Measurements from ENCODE around the gene SMARCB1. TPM values are rescaled to one million over a fixed set of nuclear protein-coding genes. Genes with fewer than 3 reads are reported as not detected.

The SMARCB1 gene
- total RNA-seq, 2 experiments from 2014 or later: 112 to 113 TPM

- Mint-ChIP-seq H3K9me3 (ENCODE audit: insufficient read depth) (no peaks in the 10 kb centered on the region), H3K4me1 (ENCODE audit: low read depth) (peaks cover 26% of the 10 kb centered on the region), H3K27ac (no peak overlapping the region), H3K27me3 (ENCODE audit: low read depth) (no peaks in the 10 kb centered on the region), H3K4me3 (no peak overlapping the region), H3K36me3 (ENCODE audit: low read depth) (no peaks in the 10 kb centered on the region)
- ATAC-seq: no peak
- ChIA-PET POLR2A (no interaction called here), CTCF (interaction anchor here (1.5 kb wide), 1 partner anchor 11 kb away, joined by 3 read pairs; no protein-coding TSS in a partner anchor)
- DNase-seq: no peak
Observed at GRCh38 chr22:23781511-23782183, 5.1 kb upstream of the SMARCB1 start.

- CTCF ChIA-PET: no interaction called here
- Mint-ChIP-seq H3K4me1 (ENCODE audit: low read depth) (peaks cover 26% of the 10 kb centered on the region), H3K9me3 (ENCODE audit: insufficient read depth) (no peaks in the 10 kb centered on the region), H3K4me3 (no peak overlapping the region), H3K27me3 (ENCODE audit: low read depth) (no peaks in the 10 kb centered on the region), H3K27ac (peak overlapping the region; percentile 20), H3K36me3 (ENCODE audit: low read depth) (no peaks in the 10 kb centered on the region)
- ATAC-seq (no peak), DNase-seq (no peak)
- POLR2A ChIA-PET: no interaction called here
Observed at GRCh38 chr22:23782252-23782651, 4.5 kb upstream of the SMARCB1 start.

GRCh38 chr22:23782703-23783102, 4.1 kb upstream of the SMARCB1 start:
- H3K27ac Mint-ChIP-seq: peak overlapping the region; percentile 20
- DNase-seq: no peak
- no peaks in the 10 kb centered on the region for H3K27me3 Mint-ChIP-seq (ENCODE audit: low read depth)
- no peaks in the 10 kb centered on the region for H3K9me3 Mint-ChIP-seq (ENCODE audit: insufficient read depth)
- CTCF ChIA-PET: no interaction called here
- POLR2A ChIA-PET: no interaction called here
- peaks cover 29% of the 10 kb centered on the region for H3K4me1 Mint-ChIP-seq (ENCODE audit: low read depth)
- ATAC-seq: no peak
- no peaks in the 10 kb centered on the region for H3K36me3 Mint-ChIP-seq (ENCODE audit: low read depth)
- no peak overlapping the region for H3K4me3 Mint-ChIP-seq

GRCh38 chr22:23783265-23784150, 3.3 kb upstream of the SMARCB1 start:
- no peaks in the 10 kb centered on the region for H3K9me3 Mint-ChIP-seq (ENCODE audit: insufficient read depth)
- H3K36me3 Mint-ChIP-seq (ENCODE audit: low read depth): peaks cover 2% of the 10 kb centered on the region
- H3K4me1 Mint-ChIP-seq (ENCODE audit: low read depth): peaks cover 36% of the 10 kb centered on the region
- no peak for DNase-seq
- H3K27ac Mint-ChIP-seq: peak overlapping the region; percentile 84
- ATAC-seq: no peak
- H3K4me3 Mint-ChIP-seq: peak overlapping the region; percentile 36
- ChIA-PET CTCF (no interaction called here), POLR2A (no interaction called here)
- H3K27me3 Mint-ChIP-seq (ENCODE audit: low read depth): no peaks in the 10 kb centered on the region

GRCh38 chr22:23784215-23784732, 2.5 kb upstream of the SMARCB1 start:
- no peak for ATAC-seq
- peak overlapping the region; percentile 84 for H3K27ac Mint-ChIP-seq
- H3K27me3 Mint-ChIP-seq (ENCODE audit: low read depth): no peaks in the 10 kb centered on the region
- peak; percentile 66 for DNase-seq
- no peaks in the 10 kb centered on the region for H3K9me3 Mint-ChIP-seq (ENCODE audit: insufficient read depth)
- peak overlapping the region; percentile 36 for H3K4me3 Mint-ChIP-seq
- peaks cover 42% of the 10 kb centered on the region for H3K4me1 Mint-ChIP-seq (ENCODE audit: low read depth)
- CTCF ChIA-PET: interaction anchor here (1.8 kb wide), 1 partner anchor 73 kb away, joined by 4 read pairs; the partner anchor contains the start of gene SLC2A11
- POLR2A ChIA-PET: no interaction called here
- H3K36me3 Mint-ChIP-seq (ENCODE audit: low read depth): peaks cover 6% of the 10 kb centered on the region

GRCh38 chr22:23786261-23786710, 480 bp upstream of the SMARCB1 start:
- Mint-ChIP-seq H3K27ac (peak overlapping the region; percentile 96), H3K36me3 (ENCODE audit: low read depth) (peaks cover 14% of the 10 kb centered on the region), H3K27me3 (ENCODE audit: low read depth) (no peaks in the 10 kb centered on the region), H3K4me3 (peak overlapping the region; percentile 91), H3K4me1 (ENCODE audit: low read depth) (peaks cover 52% of the 10 kb centered on the region), H3K9me3 (ENCODE audit: insufficient read depth) (no peaks in the 10 kb centered on the region)
- DNase-seq (peak; percentile 52), ATAC-seq (peak; percentile 20)
- CTCF ChIA-PET: interaction anchor here (1.1 to 1.8 kb wide), 5 partner anchors 16 to 71 kb away, joined by 4 to 8 read pairs (median 6); partner anchors contain the start of genes CHCHD10 and SLC2A11
- POLR2A ChIA-PET: interaction anchor here (0.9 to 2.9 kb wide), 8 partner anchors 11 to 225 kb away, joined by 3 to 18 read pairs (median 4); partner anchors contain the start of genes CABIN1, CHCHD10, MIF and SLC2A11

- H3K4me1 Mint-ChIP-seq (ENCODE audit: low read depth): peaks cover 62% of the 10 kb centered on the region
- H3K36me3 Mint-ChIP-seq (ENCODE audit: low read depth): peaks cover 23% of the 10 kb centered on the region
- no peak for ATAC-seq
- peak overlapping the region; percentile 96 for H3K27ac Mint-ChIP-seq
- CTCF ChIA-PET: interaction anchor here (1.0 to 2.1 kb wide), 5 partner anchors 12 to 64 kb away, joined by 3 to 8 read pairs (median 5); no protein-coding TSS in a partner anchor
- DNase-seq: no peak
- H3K27me3 Mint-ChIP-seq (ENCODE audit: low read depth): no peaks in the 10 kb centered on the region
- H3K4me3 Mint-ChIP-seq: peak overlapping the region; percentile 91
- no peaks in the 10 kb centered on the region for H3K9me3 Mint-ChIP-seq (ENCODE audit: insufficient read depth)
- POLR2A ChIA-PET: interaction anchor here (0.6 to 2.9 kb wide), 9 partner anchors 13 to 59 kb away, joined by 3 to 18 read pairs (median 5); partner anchors contain the start of genes C22orf15, CHCHD10 and ZNF70
Observed at GRCh38 chr22:23787600-23787896, 782 bp downstream of the SMARCB1 start.

GRCh38 chr22:23787910-23788309, 1.1 kb downstream of the SMARCB1 start:
- CTCF ChIA-PET: interaction anchor here (1.2 to 2.1 kb wide), 3 partner anchors 12 to 62 kb away, joined by 4 to 8 read pairs (median 5); no protein-coding TSS in a partner anchor
- POLR2A ChIA-PET: interaction anchor here (0.6 to 2.5 kb wide), 5 partner anchors 25 to 60 kb away, joined by 3 to 12 read pairs (median 4); partner anchors contain the start of genes C22orf15 and ZNF70
- DNase-seq: no peak
- peaks cover 65% of the 10 kb centered on the region for H3K4me1 Mint-ChIP-seq (ENCODE audit: low read depth)
- peak overlapping the region; percentile 96 for H3K27ac Mint-ChIP-seq
- H3K4me3 Mint-ChIP-seq: peak overlapping the region; percentile 91
- no peaks in the 10 kb centered on the region for H3K9me3 Mint-ChIP-seq (ENCODE audit: insufficient read depth)
- peaks cover 27% of the 10 kb centered on the region for H3K36me3 Mint-ChIP-seq (ENCODE audit: low read depth)
- no peaks in the 10 kb centered on the region for H3K27me3 Mint-ChIP-seq (ENCODE audit: low read depth)
- ATAC-seq: no peak

GRCh38 chr22:23789121-23789520, 2.4 kb downstream of the SMARCB1 start:
- H3K27ac Mint-ChIP-seq: no peak overlapping the region
- no peaks in the 10 kb centered on the region for H3K9me3 Mint-ChIP-seq (ENCODE audit: insufficient read depth)
- H3K4me1 Mint-ChIP-seq (ENCODE audit: low read depth): peaks cover 60% of the 10 kb centered on the region
- peaks cover 35% of the 10 kb centered on the region for H3K36me3 Mint-ChIP-seq (ENCODE audit: low read depth)
- DNase-seq: no peak
- no peaks in the 10 kb centered on the region for H3K27me3 Mint-ChIP-seq (ENCODE audit: low read depth)
- peak overlapping the region; percentile 91 for H3K4me3 Mint-ChIP-seq
- CTCF ChIA-PET: interaction anchor here (1.0 to 2.1 kb wide), 4 partner anchors 17 to 105 kb away, joined by 3 to 8 read pairs (median 3); partner anchors contain the start of genes MIF and MMP11
- POLR2A ChIA-PET: interaction anchor here (2.5 kb wide), 1 partner anchor 31 kb away, joined by 12 read pairs; no protein-coding TSS in a partner anchor
- ATAC-seq: no peak

GRCh38 chr22:23789638-23790037, 2.9 kb downstream of the SMARCB1 start:
- POLR2A ChIA-PET: no interaction called here
- peaks cover 55% of the 10 kb centered on the region for H3K4me1 Mint-ChIP-seq (ENCODE audit: low read depth)
- no peak overlapping the region for H3K27ac Mint-ChIP-seq
- no peak overlapping the region for H3K4me3 Mint-ChIP-seq
- H3K27me3 Mint-ChIP-seq (ENCODE audit: low read depth): no peaks in the 10 kb centered on the region
- DNase-seq: no peak
- CTCF ChIA-PET: interaction anchor here (1.0 to 1.3 kb wide), 3 partner anchors 17 to 105 kb away, joined by 3 read pairs; partner anchors contain the start of genes MIF and MMP11
- no peak for ATAC-seq
- H3K36me3 Mint-ChIP-seq (ENCODE audit: low read depth): peaks cover 39% of the 10 kb centered on the region
- H3K9me3 Mint-ChIP-seq (ENCODE audit: insufficient read depth): no peaks in the 10 kb centered on the region

GRCh38 chr22:23790819-23791737, 4.3 kb downstream of the SMARCB1 start:
- no peak overlapping the region for H3K4me3 Mint-ChIP-seq

More at GRCh38 chr22:23790819-23791737, 4.3 kb downstream of the SMARCB1 start:
- ATAC-seq (no peak), DNase-seq (no peak)
- peaks cover 47% of the 10 kb centered on the region for H3K36me3 Mint-ChIP-seq (ENCODE audit: low read depth)
- peaks cover 48% of the 10 kb centered on the region for H3K4me1 Mint-ChIP-seq (ENCODE audit: low read depth)
- no peak overlapping the region for H3K27ac Mint-ChIP-seq
- no peaks in the 10 kb centered on the region for H3K27me3 Mint-ChIP-seq (ENCODE audit: low read depth)
- ChIA-PET POLR2A (no interaction called here), CTCF (no interaction called here)
- no peaks in the 10 kb centered on the region for H3K9me3 Mint-ChIP-seq (ENCODE audit: insufficient read depth)
